ENCODE measurements around the gene DMKN.

Gene DMKN

GRCh38 chr19:35543280-35544109, 30.0 kb upstream of the DMKN start:
- TF ChIP-seq GATA2 (IDR thresholded peaks at IDR 0.05; ENCODE audit: low read depth, low read length) (no peak), GATA3 (IDR thresholded peaks at IDR 0.05; ENCODE audit: low read depth, low read length) (no peak)

- no peak for TF ChIP-seq GATA2 (IDR thresholded peaks at IDR 0.05; ENCODE audit: low read depth, low read length)
- no peak for TF ChIP-seq GATA3 (IDR thresholded peaks at IDR 0.05; ENCODE audit: low read depth, low read length)
Measured at GRCh38 chr19:35542209-35542608, 28.8 kb upstream of the DMKN start.

- TF ChIP-seq GATA2 (IDR thresholded peaks at IDR 0.05; ENCODE audit: low read depth, low read length) = no peak
- no peak for TF ChIP-seq GATA3 (IDR thresholded peaks at IDR 0.05; ENCODE audit: low read depth, low read length)
Measured at GRCh38 chr19:35540356-35540927, 27.0 kb upstream of the DMKN start.

- no peak for TF ChIP-seq GATA3 (IDR thresholded peaks at IDR 0.05; ENCODE audit: low read depth, low read length)
- no peak for TF ChIP-seq GATA2 (IDR thresholded peaks at IDR 0.05; ENCODE audit: low read depth, low read length)
Measured at GRCh38 chr19:35539850-35540249, 26.4 kb upstream of the DMKN start.

- TF ChIP-seq GATA3 (IDR thresholded peaks at IDR 0.05; ENCODE audit: low read depth, low read length) = no peak
Measured at GRCh38 chr19:35539314-35539713, 25.9 kb upstream of the DMKN start.

GRCh38 chr19:35534803-35535480, 21.5 kb upstream of the DMKN start:
- TF ChIP-seq GATA3 (IDR thresholded peaks at IDR 0.05; ENCODE audit: low read depth, low read length) = no peak
- no peak for TF ChIP-seq GATA2 (IDR thresholded peaks at IDR 0.05; ENCODE audit: low read depth, low read length)

- TF ChIP-seq GATA3 (IDR thresholded peaks at IDR 0.05; ENCODE audit: low read depth, low read length) (no peak), GATA2 (IDR thresholded peaks at IDR 0.05; ENCODE audit: low read depth, low read length) (no peak)
Measured at GRCh38 chr19:35533822-35534392, 20.5 kb upstream of the DMKN start.

GRCh38 chr19:35533201-35533821, 19.9 kb upstream of the DMKN start, which contains the start of gene GAPDHS:
GAPDHS (plus strand) TSS chr19:35533456; CDS start chr19:35533528, 72 bp downstream.
- no peak for TF ChIP-seq GATA2 (IDR thresholded peaks at IDR 0.05; ENCODE audit: low read depth, low read length)
- no peak for TF ChIP-seq GATA3 (IDR thresholded peaks at IDR 0.05; ENCODE audit: low read depth, low read length)

- no peak for TF ChIP-seq GATA2 (IDR thresholded peaks at IDR 0.05; ENCODE audit: low read depth, low read length)
- no peak for TF ChIP-seq GATA3 (IDR thresholded peaks at IDR 0.05; ENCODE audit: low read depth, low read length)
Measured at GRCh38 chr19:35531291-35531690, 17.8 kb upstream of the DMKN start.

GRCh38 chr19:35529241-35530218, 16.1 kb upstream of the DMKN start:
- TF ChIP-seq GATA2 (IDR thresholded peaks at IDR 0.05; ENCODE audit: low read depth, low read length) (no peak), GATA3 (IDR thresholded peaks at IDR 0.05; ENCODE audit: low read depth, low read length) (no peak)

GRCh38 chr19:35528218-35529038, 15.0 kb upstream of the DMKN start, which contains the start of gene SBSN:
SBSN (minus strand) TSS chr19:35528311; CDS start chr19:35528281, 30 bp downstream.
- no peak for TF ChIP-seq GATA2 (IDR thresholded peaks at IDR 0.05; ENCODE audit: low read depth, low read length)
- no peak for TF ChIP-seq GATA3 (IDR thresholded peaks at IDR 0.05; ENCODE audit: low read depth, low read length)

- TF ChIP-seq GATA3 (IDR thresholded peaks at IDR 0.05; ENCODE audit: low read depth, low read length) (no peak), GATA2 (IDR thresholded peaks at IDR 0.05; ENCODE audit: low read depth, low read length) (no peak)
Measured at GRCh38 chr19:35525873-35526272, 12.4 kb upstream of the DMKN start.
